Activated CD4-positive, alpha-beta T cell treated with anti-CD3 and anti-CD28 coated beads, Interleukin-2, amount 50 U/mL, for 16 hours (primary cell): ENCODE measurements around the gene NABP2.
"Not testable (repeated sequence)": the region's sequence is repeated elsewhere in the genome, so short reads cannot be mapped to it uniquely, and the experiment has no call there.

Experiments used
- DNase-seq: peaks from one replicate; pipeline ENCODE4 v3.0.0-alpha.2; 2020

The NABP2 gene

DNA sequence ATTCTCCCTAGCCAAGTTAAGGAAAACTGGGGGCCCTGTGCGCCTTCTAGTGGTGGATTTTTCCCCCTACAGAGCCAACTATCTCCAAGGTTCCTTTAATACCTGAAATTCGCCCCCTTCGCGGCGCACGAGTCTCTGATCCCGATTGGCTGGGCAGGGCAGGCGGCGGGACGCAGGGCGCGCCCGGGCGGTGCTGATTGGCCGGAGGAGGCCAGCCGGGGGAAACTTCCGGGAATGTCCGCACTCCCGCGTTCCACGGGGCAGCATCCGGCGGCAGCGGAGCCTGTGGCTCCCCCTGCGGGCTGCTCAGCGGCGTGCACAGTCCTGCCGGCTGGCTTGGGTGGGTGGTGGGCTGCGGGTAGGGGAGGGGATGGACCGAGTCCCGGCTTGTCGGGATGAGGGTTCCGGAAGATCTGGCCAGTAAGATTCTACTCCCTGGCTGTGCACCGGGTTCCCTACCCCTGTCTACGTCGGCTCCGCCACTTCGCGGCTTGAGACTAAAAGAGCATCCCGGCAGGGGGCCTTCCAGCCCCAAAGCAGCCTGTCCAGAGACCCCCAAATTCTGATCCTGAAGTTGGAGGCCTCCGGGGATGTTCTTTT, at the start of gene NABP2:
NABP2 (plus strand) TSS at position 241 of the 600 bp plus-strand sequence. CDS start 515 bp downstream, outside the sequence.
- peak; percentile 98 for DNase-seq

DNA sequence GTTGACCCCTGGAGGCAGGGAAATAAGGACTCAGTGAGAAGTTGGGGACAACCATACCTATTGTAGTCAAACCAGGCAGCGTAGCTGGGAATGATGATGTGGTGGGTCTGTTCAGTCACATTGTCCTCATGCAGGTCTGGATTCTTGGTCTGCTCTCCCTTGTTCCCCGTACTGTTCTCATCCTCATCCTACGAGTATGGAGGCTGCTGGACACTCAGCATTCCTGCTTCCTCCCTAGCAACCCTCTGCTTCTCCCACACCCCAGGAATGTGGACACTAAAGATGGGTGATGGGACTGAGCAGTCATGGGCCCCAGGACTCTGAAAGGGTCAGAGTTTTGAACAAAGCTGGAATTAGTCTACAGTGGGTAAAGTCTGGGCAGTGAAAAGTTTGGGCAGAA, 45.8 kb upstream of the NABP2 start:
- DNase-seq = no peak

DNA sequence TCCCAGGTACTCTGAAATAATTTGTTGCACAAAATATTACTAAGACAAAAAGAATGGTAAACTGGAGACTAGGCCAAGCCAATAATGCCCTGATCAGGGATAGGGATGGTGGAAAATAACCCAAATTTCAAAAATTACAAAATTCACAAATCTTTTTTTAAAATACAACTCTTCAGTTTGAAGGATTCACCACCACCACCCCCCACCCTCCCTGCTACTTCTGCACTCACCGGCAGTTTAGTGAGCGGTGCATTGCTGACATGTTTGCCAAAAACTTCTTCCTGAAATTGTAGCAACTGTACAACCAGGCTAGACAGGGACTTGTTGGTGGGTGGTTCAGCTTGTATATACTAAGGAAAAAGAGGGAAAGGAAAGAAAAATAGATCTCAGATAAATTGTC, 37.2 kb upstream of the NABP2 start:
- DNase-seq = no peak

DNA sequence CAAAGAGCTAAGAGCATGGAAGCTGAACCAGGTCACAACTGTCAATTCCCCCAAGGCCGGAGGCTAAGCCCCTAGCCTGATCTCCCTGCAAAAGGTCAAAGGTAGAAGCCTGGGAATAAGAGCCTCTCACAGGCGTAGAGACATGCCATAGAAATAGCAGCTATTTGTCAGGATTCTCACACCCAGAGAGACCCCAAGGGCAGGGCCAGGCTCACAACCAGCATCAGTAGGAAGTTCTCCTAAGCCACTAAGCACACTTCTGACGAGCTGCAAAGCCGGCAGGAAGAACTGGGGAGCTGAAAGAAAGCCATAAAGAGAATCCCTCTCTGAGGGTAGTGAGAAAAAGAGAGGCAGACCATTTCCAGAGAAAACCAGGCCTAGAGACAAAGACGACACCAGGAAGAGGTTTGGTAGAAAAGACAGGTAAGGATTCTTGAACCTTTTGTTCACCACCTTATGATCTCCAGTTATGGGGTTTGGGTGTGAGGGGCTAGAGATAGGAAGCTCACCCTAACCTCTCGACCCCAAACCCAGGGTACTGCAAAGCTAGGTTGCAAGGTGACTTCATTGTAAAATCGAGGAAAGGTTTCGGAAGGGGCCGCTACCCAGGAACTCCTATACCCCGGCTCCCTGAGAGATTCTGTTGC, 35.9 kb upstream of the NABP2 start:
- DNase-seq = peak; percentile 16

DNA sequence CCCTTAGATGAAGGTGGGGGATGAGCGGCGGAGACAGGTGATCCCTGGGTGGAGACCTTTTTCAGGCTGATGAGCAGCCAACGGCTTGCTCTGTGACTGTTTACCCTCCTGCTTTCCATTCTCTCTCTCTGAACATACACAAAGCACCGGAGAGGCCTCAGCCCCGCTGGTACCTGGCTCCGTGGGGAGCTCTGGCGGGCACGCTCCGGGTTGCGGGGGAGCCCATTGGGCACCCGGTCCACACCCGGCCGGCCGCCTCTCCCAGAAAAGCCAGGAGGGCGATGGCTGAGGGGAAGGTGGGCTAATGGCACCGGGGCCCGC, 35.4 kb upstream of the NABP2 start:
- peak; percentile 11 for DNase-seq

DNA sequence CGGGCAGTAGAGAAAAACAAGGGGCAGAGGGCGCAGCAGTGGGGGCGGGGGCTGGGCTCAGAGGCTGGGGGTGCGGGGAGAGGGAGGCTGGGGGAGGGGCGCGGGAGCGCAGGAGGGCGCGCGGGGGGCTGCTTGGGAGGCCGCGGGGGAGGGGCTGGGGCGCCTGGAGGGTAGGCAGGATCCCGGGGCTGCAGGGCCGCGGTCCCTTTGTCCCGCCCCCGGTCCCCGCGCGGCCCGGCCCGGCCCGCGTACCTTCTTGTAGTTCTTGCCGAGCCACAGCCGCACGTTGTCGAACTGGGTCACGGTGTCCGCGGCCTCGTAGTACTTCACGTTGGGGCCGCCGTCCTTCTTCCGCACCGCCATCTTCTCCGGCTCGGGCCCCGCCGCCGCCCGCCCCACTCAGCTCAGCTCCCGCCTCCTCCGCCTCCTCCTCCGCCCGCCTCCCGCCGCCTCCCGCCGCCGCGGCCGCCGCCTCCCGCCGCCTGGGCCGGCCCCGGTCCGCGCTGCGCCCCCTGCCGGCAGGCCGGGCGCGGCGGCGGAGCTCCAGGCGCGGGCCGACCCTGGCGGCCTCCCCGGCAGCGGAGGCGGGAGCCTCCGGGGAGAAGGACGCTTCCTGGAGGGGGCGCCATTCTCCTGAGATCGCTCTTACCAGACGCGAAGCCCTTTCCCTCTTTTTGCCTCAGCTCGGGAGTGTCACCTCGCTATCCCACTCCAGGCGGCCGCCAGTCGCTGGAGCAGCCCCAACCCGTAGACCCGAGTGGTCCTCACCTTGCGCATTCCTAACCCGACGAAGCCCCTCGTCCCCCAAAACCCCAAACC, 34.8 kb upstream of the NABP2 start, which contains the start of gene SMARCC2:
SMARCC2 (minus strand) TSS at position 385 of the 819 bp plus-strand sequence; CDS start at position 363, 22 bp downstream.
- DNase-seq = peak; percentile 87

DNA sequence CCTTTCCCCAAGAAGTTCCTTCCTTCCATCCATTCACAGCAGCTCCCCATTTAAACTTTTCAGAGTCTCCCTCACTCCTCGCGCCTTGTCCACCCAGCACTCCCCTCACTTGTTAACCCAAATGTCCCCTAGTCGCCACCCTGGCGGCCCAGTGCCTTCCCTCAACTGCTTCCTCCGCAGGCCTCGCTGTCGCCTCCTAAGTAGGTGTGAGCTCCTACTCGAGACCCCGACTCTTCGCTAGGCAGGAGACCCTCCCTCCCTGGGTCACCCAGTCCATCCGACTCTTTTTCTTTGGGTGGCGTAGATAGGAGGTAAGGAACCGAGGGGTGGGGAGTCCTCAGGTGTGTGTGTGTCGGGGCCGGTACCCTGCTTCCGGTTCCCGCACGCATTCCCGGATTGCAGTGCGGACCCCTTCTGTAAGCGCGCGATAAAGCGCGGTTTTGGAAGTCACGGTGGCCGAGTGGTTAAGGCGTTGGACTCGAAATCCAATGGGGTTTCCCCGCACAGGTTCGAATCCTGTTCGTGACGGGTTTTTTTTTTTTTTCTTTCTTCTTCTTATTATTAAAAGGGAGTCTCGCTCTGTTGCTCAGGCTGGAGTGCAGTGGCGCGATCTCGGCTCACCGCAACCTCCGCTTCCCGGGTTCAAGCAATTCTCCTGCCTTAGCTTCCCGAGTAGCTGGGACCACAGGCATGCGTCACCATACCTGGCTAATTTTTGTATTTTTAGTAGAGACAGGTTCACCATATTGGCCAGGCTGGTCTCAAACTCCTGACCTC, 34.0 kb upstream of the NABP2 start:
- DNase-seq = peak; percentile 94

DNA sequence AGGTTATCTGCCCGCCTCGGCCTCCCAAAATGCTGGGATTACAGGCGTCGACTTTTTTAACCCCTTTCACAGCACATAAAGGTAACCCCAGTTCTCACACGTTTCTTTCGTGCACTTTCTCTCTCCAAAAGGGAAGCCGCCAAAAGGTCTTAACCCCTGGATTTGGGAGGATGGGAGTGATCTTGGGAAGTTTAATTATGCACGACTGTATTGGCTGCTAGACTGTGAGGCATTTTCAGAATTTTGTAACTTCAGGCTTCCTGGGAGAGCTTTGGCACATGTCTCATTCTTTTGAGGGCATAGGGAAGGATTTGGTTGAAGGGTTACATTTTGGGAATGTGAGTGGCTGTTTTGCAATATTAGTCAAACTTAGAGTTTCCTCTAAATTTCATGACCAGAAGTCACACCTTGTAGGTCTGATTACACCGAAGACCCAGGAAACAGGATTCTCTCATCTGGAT, 33.4 kb upstream of the NABP2 start:
- no peak for DNase-seq

DNA sequence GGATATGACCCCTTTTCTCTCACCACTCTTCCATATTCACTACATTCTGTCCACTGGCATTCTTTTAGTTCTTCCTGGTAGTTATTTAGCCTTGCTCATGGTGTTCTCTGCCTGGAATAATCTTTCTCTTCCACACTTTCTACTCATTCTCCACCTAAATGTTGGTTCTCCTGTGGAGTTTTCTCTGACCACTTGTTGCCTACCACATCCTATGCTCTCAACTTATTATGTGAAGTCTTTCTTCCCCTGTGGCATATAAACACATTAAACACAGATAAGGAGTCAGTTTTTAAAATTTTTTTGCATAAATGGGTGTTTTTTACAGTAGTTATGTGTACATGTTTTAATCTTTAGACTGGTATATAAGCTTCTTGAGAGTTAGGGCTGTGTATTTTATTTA, 31.6 kb upstream of the NABP2 start:
- no peak for DNase-seq

DNA sequence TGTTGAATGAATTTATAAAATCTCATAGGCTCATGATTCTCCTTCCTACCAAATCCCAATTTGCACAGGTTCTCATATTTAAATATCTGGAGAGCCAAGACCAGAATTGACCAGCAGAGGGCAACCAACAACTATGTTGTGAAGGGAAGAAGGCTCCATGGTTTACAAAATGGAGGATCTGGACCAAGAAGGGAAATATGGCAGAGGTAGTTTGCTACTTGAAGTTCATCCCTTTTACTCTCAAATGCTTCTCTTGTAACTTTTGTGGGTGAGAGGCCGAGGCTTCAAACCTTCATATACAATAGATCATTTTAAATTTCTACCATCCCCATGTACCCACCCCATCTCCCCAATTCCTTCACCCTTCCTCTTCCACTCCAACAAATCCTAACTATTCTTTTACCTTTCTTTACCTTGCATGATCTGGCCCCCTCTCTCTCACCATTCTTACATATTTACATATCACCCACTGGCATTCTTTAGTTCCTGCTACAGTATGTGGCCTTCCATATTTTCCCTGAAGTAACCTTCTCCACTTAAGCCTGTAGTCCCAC, 31.0 kb upstream of the NABP2 start:
- DNase-seq = peak; percentile 86

DNA sequence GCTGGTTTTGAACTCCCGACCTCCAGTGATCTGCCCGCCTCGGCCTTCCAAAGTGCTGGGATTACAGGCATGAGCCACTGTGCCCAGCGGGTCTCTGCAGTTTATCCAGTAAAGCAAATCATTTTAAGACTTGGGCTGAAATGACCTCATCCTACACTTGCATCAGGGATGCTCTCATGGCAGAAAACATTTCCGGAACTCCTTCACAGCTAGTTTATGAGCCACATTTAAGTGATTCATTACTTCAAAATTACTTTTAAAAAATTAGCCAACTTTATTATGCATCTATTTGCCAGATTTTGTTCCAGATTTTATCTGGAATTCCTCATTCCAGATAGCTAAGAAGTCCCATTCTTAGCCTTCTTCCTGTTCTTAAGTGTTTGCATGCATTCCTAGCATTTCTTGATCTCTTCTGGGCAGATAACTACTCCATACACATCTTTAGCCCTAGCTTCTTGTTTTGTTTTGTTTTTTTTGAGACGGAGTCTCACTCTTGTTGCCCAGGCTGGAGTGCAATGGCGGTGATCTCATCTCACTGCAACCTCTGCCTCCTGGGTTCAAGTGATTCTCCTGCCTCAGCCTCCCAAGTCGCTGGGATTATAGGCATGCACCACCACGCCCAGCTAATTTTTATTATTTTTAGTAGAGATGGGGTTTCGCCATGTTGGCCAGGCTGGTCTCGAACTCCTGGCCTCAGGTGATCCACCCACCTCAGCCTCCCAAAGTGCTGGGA, 27.2 kb upstream of the NABP2 start:
- DNase-seq = not testable (repeated sequence)

DNA sequence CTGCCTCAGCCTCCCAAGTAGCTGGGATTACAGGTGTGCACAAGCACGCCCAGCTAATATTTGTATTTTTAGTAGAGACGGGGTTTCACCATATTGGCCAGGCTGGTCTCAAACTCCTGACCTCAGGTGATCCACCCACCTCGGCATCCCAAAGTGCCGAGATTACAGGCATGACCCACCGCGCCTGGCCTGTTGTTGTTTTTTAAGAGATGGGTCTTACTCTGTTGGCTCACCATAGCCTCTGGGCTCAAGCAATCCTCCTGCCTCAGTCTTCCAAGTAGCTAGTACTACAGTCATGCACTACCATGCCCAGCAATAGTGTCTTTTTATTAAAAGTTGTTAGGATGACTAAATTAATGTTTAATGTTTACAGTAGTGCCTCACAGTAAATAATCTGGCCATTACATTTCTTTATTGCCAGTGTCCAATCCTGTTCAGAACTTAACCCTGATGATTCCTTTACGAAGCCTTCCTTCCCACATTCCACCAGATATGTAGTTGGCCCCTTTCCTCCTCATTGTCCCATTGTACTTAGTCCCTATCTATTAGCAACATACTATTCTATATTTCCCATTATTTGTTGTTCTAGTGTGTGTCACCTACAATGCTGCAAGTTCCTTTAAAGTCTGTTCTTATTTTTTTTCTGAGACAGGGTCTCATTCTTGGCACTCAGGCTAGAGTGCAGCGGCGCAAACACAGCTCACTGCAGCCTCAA, 26.1 kb upstream of the NABP2 start:
- no peak for DNase-seq

DNA sequence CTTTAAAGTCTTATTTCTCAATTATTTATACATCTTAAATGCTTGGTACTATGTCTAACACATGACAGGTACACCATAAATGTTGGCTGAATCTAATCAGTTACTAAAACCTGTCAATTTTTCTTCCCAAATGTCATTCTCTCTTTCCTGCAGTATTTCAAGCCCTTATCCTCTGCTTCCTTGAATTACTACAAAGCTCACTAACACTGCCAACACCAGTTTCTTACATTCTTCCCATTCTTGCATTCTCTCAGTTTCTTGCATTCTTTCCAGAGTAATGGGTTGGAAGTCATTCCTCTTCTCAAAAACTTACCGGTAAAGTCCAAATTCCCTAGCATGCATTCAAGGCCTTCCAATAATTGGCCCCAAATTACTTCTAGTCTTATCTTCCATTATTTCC, 25.3 kb upstream of the NABP2 start:
- no peak for DNase-seq

DNA sequence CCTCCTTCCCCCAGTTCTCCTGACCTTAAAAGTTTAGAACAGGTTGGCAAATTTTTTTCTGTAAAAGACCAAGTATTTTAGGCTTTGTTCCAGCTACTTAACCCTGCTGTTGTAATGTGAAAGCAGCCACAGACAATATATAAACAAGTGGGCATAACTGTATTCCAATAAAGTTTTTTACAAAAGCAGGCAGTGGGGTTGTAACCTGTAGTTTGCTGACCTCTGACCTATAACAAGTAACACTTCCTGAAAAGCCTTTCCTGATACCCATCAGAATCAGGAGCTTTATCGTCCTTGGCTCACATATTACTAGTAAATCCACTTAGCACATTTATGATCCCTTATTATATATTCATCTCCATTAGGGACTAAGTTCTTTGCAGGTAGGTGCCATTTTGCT, 21.8 kb upstream of the NABP2 start:
- DNase-seq = no peak

DNA sequence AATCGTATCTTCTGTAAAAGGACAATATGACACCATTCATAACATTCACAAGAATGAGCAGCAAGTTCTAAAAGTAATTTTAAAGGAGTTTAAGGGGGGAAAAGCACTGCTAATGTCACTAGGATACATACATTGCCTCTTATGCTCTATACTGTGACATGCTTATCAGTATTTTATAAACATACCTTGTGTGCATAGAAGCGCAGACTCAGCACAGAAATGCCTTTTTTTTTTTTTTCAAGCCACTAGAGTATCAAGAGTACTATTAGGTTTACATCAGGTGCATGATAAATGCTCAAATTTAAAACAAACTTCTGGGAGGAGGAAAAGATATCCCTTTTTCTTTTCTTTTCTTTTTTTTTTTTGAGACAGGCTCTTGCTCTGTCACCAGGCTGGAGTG, 21.3 kb upstream of the NABP2 start:
- DNase-seq = no peak

DNA sequence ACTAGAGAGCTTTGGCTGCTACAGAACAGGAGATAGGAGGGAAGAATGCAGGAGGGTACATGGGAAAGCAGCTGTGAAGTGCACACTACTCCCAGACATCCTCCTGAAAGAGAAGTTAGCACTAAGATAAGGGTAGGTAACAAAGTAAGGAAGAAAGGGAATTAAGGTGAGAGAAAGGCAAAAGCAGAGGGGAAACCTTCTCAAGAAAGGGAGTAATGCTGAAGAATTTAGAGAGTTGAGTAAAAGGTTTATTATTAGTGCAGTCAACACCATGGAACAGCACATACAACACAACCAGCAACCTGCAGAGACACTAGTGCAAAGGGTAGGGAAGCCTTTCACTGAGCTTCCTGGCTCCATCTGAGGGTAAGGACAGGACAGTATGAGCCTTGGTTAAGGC, 19.9 kb upstream of the NABP2 start:
- DNase-seq = no peak

DNA sequence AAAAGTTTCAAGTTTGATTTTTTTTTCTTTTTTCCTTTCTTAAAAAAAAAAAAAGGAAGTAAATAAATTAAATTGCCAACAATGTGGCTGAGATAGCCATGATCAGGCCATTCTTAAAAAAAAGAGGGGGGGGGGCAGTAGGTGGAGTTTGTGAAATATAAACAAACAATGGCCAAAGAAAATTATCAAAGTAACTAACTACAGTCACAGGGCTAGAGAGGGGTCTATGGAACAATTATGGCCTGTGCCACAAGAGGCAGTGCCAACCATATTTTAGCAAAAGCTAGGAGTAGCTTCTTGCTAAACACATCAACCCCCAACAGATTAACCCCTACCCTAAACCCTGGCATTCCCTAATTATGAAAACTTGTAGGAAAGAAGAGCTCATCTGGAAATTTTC, 18.7 kb upstream of the NABP2 start:
- DNase-seq = no peak

DNA sequence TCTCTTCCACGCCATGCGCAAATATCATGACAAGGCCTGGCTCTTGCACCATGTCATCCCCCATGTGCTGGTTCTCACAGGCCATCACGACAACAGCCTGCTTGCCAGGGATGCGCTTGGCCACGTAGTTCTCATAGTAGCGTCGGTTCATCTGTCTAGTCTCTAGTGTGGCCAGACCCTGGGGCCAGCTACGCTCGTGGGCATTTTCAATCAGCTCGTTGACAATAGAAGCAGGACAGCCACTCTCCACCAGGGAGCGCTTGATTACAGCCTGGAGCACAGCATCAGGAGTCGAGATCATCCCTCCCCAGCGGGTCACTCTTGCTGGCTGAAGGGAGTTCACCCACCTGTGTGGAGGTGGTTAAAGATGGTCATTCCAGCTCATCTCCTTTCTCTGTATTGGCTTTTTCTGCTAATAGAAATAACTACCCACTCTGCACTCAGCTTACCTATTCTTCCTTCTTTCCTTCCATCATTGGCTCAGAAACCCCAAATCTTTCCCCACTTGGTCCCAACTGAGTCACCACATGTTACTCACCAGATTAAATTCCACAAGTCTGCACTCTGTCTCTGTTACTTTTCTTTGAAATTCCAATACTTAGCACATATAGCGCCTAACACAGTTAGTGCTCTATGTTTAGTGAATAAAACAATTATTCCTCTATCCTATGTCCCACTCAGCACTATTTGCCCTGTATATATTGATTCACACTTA, 17.5 kb upstream of the NABP2 start:
- no peak for DNase-seq

DNA sequence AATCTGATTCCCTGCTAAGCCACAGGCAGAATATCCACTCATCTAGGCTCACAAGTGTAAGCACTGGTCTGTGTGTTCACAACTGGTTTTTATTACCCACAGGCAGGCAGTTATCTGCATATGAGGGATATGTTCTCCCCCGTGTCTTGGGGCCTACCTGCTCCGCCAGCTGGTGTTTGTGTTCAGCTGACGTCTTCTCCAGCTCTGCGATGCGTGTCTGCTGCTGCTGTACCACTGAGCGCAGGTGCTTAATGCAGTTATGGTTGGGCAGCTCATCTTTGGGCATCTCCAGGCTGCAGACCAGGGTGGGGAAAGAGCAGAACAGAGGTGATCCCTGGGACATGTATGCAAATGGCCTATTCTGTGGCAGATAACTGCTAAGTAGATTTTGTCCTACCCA, 16.1 kb upstream of the NABP2 start:
- DNase-seq = no peak

DNA sequence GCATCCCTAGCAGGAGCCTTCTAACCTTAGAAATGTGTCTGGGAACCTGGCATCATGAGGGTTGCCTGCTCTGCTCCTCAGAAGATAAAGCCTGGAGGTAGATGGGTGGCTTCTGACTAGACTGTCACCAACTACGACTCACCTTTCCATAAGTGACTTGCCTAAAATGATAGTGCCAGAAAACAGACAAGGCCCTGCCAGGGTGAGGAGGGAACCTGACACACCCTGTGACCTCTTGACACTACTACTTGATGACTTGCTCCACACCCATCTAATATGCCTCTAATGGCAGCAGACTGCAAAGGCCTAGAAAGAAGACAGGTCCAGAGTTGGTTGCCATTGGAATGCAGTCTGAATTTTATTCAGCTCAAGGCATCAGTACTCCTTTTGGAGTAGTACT, 11.8 kb upstream of the NABP2 start:
- no peak for DNase-seq

DNA sequence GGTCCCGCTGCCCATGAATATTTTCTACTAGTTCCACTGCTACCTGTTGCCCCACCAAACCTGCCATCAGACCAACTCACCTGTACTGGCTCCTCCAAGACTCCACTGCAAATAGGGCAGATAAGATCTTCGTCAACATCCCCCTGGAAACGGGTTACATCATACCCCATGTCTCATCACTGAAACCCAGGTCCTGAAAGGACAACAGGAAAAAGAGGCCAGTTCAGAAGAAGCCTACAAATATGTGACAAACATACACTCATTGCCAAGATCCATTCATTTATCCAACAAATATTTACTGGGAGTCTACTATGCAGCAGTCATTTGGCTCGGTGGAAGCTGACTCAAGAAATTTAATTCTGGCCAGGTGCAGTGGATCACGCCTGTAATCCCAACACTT, 10.3 kb upstream of the NABP2 start:
- DNase-seq = no peak
